ENCODE results near the gene ASPSCR1. TPM values are rescaled to one million over a fixed set of nuclear protein-coding genes. Genes with fewer than 3 reads are reported as not detected.

Gene ASPSCR1
- total and polyA plus RNA-seq, 2 of the 13 experiments (the other 11 are each of a cell fraction or from before 2014, with no cell fraction given), result 274 to 314 TPM

DNA sequence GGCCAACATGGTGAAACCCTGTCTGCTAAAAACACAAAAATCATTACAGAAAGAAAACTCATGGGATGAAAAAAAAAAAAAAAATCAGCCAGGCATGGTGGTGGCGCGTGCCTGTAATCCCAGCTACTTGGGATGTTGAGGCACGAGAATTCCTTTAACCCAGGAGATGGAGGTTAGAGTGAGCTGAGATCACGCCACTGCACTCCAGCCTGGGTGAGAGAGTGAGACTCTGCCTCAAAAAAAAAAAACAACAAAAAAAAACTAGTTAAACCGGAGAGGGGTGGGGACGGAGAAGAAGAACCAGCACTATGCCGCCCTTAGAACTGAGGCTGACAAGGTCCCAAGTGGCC, 9.1 kb upstream of the ASPSCR1 start (continued):
- TF ChIP-seq HNRNPH1 (optimal IDR thresholded peaks at IDR 0.05; ENCODE audit: low read depth, low read length) (no peak), ZNF816 (CRISPR knock-in tag; IDR thresholded peaks at IDR 0.05; ENCODE audit: borderline replicate concordance) (peak; percentile 66; the same call in 1 of the 2 replicates), FOXC1 (CRISPR knock-in tag; IDR thresholded peaks at IDR 0.05; ENCODE audit: borderline replicate concordance) (0 out of 2 replicates have a peak, but pooled peaks have one; percentile 15), ZNF839 (CRISPR knock-in tag; IDR thresholded peaks at IDR 0.05; ENCODE audit: borderline replicate concordance) (no peak), ZBTB1 (CRISPR knock-in tag; IDR thresholded peaks at IDR 0.05; ENCODE audit: borderline replicate concordance) (no peak), ZC3H4 (CRISPR knock-in tag; IDR thresholded peaks at IDR 0.05; ENCODE audit: borderline replicate concordance) (no peak), KDM2A (CRISPR knock-in tag; IDR thresholded peaks at IDR 0.05; ENCODE audit: borderline replicate concordance, low read depth) (no peak), ZNF572 (CRISPR knock-in tag; IDR thresholded peaks at IDR 0.05) (peak; percentile 9; the same call in 1 of the 2 replicates), ZNF83 (CRISPR knock-in tag; IDR thresholded peaks at IDR 0.05; ENCODE audit: borderline replicate concordance) (no peak), ZNF20 (CRISPR knock-in tag; IDR thresholded peaks at IDR 0.05) (no peak), NFE2 (CRISPR knock-in tag; IDR thresholded peaks at IDR 0.05) (no peak), IKZF4 (CRISPR knock-in tag; IDR thresholded peaks at IDR 0.05; ENCODE audit: borderline replicate concordance, low read depth, not compliant biosample characterization) (no peak), ZNF530 (CRISPR knock-in tag; IDR thresholded peaks at IDR 0.05; ENCODE audit: low read depth) (no peak), CEBPB (IDR thresholded peaks at IDR 0.05; ENCODE audit: borderline replicate concordance, low read depth, low read length) (no peak), ZNF33B (CRISPR knock-in tag; IDR thresholded peaks at IDR 0.05) (no peak), ZNF24 (IDR thresholded peaks at IDR 0.05) (no peak), ZNF263 (CRISPR knock-in tag; IDR thresholded peaks at IDR 0.05) (no peak), TARDBP (CRISPR knock-in tag; IDR thresholded peaks at IDR 0.05) (no peak)
- TF ChIP-seq, protein P1, sequence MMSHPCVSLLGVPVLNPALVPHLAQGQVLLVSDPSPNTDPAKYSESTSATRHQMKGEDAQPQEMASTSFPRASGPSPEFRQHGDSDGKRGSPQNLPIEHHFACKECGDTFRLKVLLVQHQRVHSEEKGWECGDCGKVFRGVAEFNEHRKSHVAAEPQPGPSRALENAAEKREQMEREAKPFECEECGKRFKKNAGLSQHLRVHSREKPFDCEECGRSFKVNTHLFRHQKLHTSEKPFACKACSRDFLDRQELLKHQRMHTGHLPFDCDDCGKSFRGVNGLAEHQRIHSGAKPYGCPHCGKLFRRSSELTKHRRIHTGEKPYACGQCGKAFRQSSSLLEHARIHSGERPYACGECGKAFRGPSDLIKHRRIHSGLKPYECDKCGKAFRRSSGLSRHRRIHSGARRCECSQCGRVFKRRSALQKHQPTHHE (CRISPR knock-in tag; IDR thresholded peaks at IDR 0.05; ENCODE audit: borderline replicate concordance), result no peak
- TF ChIP-seq, protein P2, sequence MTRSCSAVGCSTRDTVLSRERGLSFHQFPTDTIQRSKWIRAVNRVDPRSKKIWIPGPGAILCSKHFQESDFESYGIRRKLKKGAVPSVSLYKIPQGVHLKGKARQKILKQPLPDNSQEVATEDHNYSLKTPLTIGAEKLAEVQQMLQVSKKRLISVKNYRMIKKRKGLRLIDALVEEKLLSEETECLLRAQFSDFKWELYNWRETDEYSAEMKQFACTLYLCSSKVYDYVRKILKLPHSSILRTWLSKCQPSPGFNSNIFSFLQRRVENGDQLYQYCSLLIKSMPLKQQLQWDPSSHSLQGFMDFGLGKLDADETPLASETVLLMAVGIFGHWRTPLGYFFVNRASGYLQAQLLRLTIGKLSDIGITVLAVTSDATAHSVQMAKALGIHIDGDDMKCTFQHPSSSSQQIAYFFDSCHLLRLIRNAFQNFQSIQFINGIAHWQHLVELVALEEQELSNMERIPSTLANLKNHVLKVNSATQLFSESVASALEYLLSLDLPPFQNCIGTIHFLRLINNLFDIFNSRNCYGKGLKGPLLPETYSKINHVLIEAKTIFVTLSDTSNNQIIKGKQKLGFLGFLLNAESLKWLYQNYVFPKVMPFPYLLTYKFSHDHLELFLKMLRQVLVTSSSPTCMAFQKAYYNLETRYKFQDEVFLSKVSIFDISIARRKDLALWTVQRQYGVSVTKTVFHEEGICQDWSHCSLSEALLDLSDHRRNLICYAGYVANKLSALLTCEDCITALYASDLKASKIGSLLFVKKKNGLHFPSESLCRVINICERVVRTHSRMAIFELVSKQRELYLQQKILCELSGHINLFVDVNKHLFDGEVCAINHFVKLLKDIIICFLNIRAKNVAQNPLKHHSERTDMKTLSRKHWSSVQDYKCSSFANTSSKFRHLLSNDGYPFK (CRISPR knock-in tag; IDR thresholded peaks at IDR 0.05; ENCODE audit: borderline replicate concordance), result no peak
- TF ChIP-seq, protein P3, sequence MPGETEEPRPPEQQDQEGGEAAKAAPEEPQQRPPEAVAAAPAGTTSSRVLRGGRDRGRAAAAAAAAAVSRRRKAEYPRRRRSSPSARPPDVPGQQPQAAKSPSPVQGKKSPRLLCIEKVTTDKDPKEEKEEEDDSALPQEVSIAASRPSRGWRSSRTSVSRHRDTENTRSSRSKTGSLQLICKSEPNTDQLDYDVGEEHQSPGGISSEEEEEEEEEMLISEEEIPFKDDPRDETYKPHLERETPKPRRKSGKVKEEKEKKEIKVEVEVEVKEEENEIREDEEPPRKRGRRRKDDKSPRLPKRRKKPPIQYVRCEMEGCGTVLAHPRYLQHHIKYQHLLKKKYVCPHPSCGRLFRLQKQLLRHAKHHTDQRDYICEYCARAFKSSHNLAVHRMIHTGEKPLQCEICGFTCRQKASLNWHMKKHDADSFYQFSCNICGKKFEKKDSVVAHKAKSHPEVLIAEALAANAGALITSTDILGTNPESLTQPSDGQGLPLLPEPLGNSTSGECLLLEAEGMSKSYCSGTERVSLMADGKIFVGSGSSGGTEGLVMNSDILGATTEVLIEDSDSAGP (CRISPR knock-in tag; IDR thresholded peaks at IDR 0.05; ENCODE audit: borderline replicate concordance), result 0 out of 2 replicates have a peak, but pooled peaks have one; percentile 0
- TF ChIP-seq, protein P4, sequence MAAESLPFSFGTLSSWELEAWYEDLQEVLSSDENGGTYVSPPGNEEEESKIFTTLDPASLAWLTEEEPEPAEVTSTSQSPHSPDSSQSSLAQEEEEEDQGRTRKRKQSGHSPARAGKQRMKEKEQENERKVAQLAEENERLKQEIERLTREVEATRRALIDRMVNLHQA (CRISPR knock-in tag; IDR thresholded peaks at IDR 0.05), result no peak
- TF ChIP-seq, protein P5, sequence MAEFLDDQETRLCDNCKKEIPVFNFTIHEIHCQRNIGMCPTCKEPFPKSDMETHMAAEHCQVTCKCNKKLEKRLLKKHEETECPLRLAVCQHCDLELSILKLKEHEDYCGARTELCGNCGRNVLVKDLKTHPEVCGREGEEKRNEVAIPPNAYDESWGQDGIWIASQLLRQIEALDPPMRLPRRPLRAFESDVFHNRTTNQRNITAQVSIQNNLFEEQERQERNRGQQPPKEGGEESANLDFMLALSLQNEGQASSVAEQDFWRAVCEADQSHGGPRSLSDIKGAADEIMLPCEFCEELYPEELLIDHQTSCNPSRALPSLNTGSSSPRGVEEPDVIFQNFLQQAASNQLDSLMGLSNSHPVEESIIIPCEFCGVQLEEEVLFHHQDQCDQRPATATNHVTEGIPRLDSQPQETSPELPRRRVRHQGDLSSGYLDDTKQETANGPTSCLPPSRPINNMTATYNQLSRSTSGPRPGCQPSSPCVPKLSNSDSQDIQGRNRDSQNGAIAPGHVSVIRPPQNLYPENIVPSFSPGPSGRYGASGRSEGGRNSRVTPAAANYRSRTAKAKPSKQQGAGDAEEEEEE (CRISPR knock-in tag; IDR thresholded peaks at IDR 0.05; ENCODE audit: borderline replicate concordance), result no peak
